ENCODE data around the gene GOLGA2.

The GOLGA2 gene

GRCh38 chr9:128251732-128252100 lies 24.1 kb downstream of the GOLGA2 start:
- DNase-seq (ENCODE audit: low read depth), result no peak
- H3K4me3 ChIP-seq (ENCODE audit: low read depth, low read length), result no peak overlapping the region
- TF ChIP-seq CTCF (IDR thresholded peaks at IDR 0.05; ENCODE audit: low read depth, low read length, missing control alignments), result no peak

GRCh38 chr9:128250839-128251731 lies 24.7 kb downstream of the GOLGA2 start:
- peak overlapping the region; percentile 31 for H3K4me3 ChIP-seq (ENCODE audit: low read depth, low read length)
- TF ChIP-seq CTCF (IDR thresholded peaks at IDR 0.05; ENCODE audit: low read depth, low read length, missing control alignments), result no peak
- DNase-seq (ENCODE audit: low read depth), result no peak

DNA sequence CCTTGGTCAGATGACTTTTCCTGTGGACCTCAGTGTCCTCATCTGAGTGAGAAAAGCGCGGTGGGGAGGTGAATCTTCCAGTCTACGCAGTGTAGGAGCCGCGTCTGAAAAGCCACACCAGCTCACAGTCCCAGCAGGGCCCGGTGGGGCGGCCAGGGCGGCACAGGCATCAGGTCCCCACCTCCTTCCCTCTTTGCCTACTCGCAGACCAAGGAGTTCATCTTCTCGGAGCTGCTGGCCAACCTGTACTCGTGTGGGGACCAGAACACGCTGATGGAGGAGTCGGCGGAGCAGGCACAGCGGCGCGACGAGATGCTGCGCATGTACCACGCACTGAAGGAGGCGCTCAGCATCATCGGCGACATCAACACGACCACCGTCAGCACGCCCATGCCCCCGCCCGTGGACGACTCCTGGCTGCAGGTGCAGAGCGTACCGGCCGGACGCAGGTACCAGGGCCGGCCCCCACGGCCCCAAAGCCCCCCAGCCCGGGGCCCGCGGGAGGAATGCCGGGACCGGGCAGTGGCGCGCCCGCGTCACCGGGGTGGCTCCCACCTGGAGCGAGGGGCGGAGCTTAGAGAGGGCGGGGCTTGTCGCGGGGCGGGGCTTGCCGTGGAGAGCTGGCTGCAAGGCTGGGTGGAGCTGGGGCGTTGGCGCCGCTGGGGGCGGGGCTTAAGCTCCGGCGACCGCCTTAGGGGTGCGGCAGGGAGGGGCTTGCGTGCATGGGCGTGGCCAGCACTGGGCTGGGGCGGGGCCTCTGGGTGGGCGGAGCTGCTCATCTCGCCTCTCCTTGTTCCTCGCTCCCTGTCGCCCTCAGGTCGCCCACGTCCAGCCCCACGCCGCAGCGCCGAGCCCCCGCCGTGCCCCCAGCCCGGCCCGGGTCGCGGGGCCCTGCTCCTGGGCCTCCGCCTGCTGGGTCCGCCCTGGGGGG lies 25.6 kb downstream of the GOLGA2 start:
- H3K4me3 ChIP-seq (ENCODE audit: low read depth, low read length), result peak overlapping the region; percentile 31
- DNase-seq (ENCODE audit: low read depth), result peak; percentile 50
- no peak for TF ChIP-seq CTCF (IDR thresholded peaks at IDR 0.05; ENCODE audit: low read depth, low read length, missing control alignments)

DNA sequence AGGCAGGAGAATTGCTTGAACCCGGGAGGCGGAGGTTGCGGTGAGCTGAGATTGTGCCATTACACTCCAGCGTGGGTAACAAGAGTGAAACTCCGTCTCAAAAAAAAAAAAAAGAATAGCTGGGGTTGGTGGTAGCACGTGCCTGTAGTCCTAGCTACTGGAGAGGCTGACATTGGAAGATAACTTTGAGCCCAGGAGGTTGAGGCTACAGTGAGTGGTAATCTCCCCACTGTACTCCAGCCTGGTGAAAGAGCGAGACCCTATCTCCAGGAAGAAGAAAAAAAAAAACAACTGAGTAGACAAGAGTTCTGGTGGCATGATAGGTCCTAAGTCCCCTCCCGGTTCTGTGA lies 26.3 kb downstream of the GOLGA2 start:
- no peak overlapping the region for H3K4me3 ChIP-seq (ENCODE audit: low read depth, low read length)
- TF ChIP-seq CTCF (IDR thresholded peaks at IDR 0.05; ENCODE audit: low read depth, low read length, missing control alignments), result no peak
- no peak for DNase-seq (ENCODE audit: low read depth)

DNA sequence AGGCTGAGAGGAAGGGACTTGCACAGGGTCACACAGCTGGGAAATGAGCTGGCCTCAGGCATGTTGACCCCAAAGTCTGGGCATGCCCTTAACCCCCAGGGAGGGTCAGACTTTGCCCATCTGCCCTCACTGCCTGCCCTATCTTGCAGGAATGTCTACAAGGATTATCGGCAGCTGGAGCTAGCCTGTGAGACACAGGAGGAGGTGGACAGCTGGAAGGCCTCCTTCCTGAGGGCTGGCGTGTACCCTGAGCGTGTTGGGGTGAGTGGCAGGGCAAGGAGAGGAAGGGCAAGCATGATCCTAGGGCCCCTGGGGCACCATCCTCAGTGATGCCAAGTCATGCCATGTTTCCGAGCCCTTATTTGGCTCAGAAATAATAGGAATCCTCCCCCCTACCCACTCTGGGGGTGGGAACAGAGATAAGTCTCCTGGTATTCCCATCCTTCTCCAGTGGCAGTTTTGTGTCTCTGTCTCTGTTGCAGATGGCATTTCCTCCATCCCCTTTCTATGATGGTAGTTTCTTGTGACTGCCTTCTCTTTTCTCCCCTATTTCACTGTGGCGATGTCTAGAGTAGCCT lies 28.5 kb downstream of the GOLGA2 start:
- no peak overlapping the region for H3K4me3 ChIP-seq (ENCODE audit: low read depth, low read length)
- DNase-seq (ENCODE audit: low read depth), result no peak
- TF ChIP-seq CTCF (IDR thresholded peaks at IDR 0.05; ENCODE audit: low read depth, low read length, missing control alignments), result no peak

DNA sequence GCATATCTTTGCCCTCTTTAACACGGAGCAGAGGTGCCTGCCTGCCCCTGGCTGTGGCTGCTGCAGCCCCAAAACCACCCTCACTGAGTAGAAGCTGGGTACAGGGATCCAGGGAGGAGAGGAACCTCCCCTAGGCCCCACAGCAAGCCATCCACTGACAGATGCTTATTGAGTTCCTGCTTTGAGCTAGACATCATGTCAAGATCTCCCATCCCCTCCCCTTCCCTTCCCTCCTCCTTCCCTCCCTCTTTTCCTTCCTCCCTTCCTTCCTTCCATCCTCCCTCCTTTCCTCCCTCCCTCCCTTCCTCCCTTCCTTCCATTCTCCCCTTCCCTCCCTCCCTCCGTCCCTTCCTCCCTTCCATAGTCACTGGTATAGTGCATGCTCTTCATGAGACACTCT lies 29.3 kb downstream of the GOLGA2 start:
- no peak overlapping the region for H3K4me3 ChIP-seq (ENCODE audit: low read depth, low read length)
- DNase-seq (ENCODE audit: low read depth), result no peak
- TF ChIP-seq CTCF (IDR thresholded peaks at IDR 0.05; ENCODE audit: low read depth, low read length, missing control alignments), result no peak
